HepG2 (cell line): ENCODE results near the gene AFDN. TPM values are rescaled to one million over a fixed set of nuclear protein-coding genes. Genes with fewer than 3 reads are reported as not detected.

Experiments used
- CENPT ChIP-seq: sonication (generic); formaldehyde crosslinking; IDR thresholded peaks from 2 replicates; pipeline ENCODE4 v1.8.0; 2022; ENCODE audit warnings: low read depth, mild to moderate bottlenecking, moderate library complexity, missing genetic modification reagents
- GTF3A ChIP-seq: sonication (generic); formaldehyde crosslinking; conservative IDR thresholded peaks from 2 replicates; pipeline ENCODE4 v1.4.0; 2020; ENCODE audit warnings: mild to moderate bottlenecking, missing genetic modification reagents
- HMGA1 ChIP-seq: sonication (generic); formaldehyde crosslinking; conservative IDR thresholded peaks from 2 replicates; pipeline ENCODE4 v1.4.0; 2020; ENCODE audit warnings: missing genetic modification reagents
- NKX3-1 ChIP-seq: sonication (generic); formaldehyde crosslinking; IDR thresholded peaks from 2 replicates; pipeline ENCODE4 v1.5.0; 2020; ENCODE audit warnings: missing genetic modification reagents
- ONECUT2 ChIP-seq: sonication (generic); formaldehyde crosslinking; IDR thresholded peaks from 2 replicates; pipeline ENCODE4 v1.4.0; 2020; ENCODE audit warnings: missing genetic modification reagents
- POLR2AphosphoS2 ChIP-seq: IDR thresholded peaks from 2 replicates; pipeline ENCODE4 v1.6.1; 2011; ENCODE audit warnings: low read depth, low read length, improper control_type of control experiment
- RFX3 ChIP-seq: IDR thresholded peaks from 2 replicates; pipeline ENCODE4 v1.6.1; 2016; ENCODE audit warnings: missing biosample characterization, missing genetic modification reagents
- RNF2 ChIP-seq: fragments of 450-650 bp; conservative IDR thresholded peaks from 2 replicates; pipeline ENCODE4 v1.6.1; 2016; ENCODE audit warnings: low read depth
- STAT5B ChIP-seq: sonication (generic); formaldehyde crosslinking; IDR thresholded peaks from 2 replicates; pipeline ENCODE4 v1.4.0; 2020; ENCODE audit warnings: missing genetic modification reagents
- ZFX ChIP-seq: sonication (generic); formaldehyde crosslinking; IDR thresholded peaks from 2 replicates; pipeline ENCODE4 v1.4.0; 2020; ENCODE audit warnings: mild to moderate bottlenecking, low read depth, missing genetic modification reagents, moderate library complexity
- ZMYM4 ChIP-seq: sonication (generic); formaldehyde crosslinking; IDR thresholded peaks from 2 replicates; pipeline ENCODE4 v1.8.1; 2023; ENCODE audit warnings: mild to moderate bottlenecking, missing genetic modification reagents
- ZNF180 ChIP-seq: sonication (generic); formaldehyde crosslinking; IDR thresholded peaks from 2 replicates; pipeline ENCODE4 v1.4.0; 2020; ENCODE audit warnings: low read depth, missing genetic modification reagents, borderline replicate concordance
- ZNF234 ChIP-seq: sonication (generic); formaldehyde crosslinking; conservative IDR thresholded peaks from 2 replicates; pipeline ENCODE4 v1.5.1; 2020; ENCODE audit warnings: mild to moderate bottlenecking, missing genetic modification reagents
- ZNF510 ChIP-seq: sonication (generic); formaldehyde crosslinking; IDR thresholded peaks from 2 replicates; pipeline ENCODE4 v1.4.0; 2020; ENCODE audit warnings: low read depth, mild to moderate bottlenecking, missing genetic modification reagents
- ZNF549 ChIP-seq: sonication (generic); formaldehyde crosslinking; IDR thresholded peaks from 2 replicates; pipeline ENCODE4 v1.5.0; 2020; ENCODE audit warnings: missing genetic modification reagents
- ZNF558 ChIP-seq: sonication (generic); formaldehyde crosslinking; IDR thresholded peaks from 2 replicates; pipeline ENCODE4 v1.9.0; 2022; ENCODE audit warnings: mild to moderate bottlenecking, missing genetic modification reagents, borderline replicate concordance
- ZZZ3 ChIP-seq: sonication (generic); formaldehyde crosslinking; IDR thresholded peaks from 2 replicates; pipeline ENCODE4 v1.4.0; 2020; ENCODE audit warnings: missing genetic modification reagents, mild to moderate bottlenecking, borderline replicate concordance
- polyA plus RNA-seq, 8 experiments: library from polyadenylated mRNA; depleted of rRNA in 3 of 8; stranded (reverse) in 7 of 8; unstranded in 1 of 8; fragments of >200 nt; fragmentation: Illumina TruSeq in 4 of 8; extraction: Trizol in 4 of 8; gene quantifications; 2 replicates each; pipeline versions ENCODE4 v1.2.1 to v1.2.3, GENCODE V29; 2011 to 2016; ENCODE audit warnings: low read depth in 4 of 8, missing spikeins in 1 of 8, mixed read lengths in 1 of 8; ENCODE audit not compliant: insufficient read depth in 1 of 8
- total RNA-seq, 5 experiments: library from RNA; depleted of rRNA; stranded (reverse); fragments of >200 nt; fragmentation: Illumina TruSeq; extraction: Trizol; gene quantifications; 2 replicates each; pipeline ENCODE4 v1.2.3, GENCODE V29; 2016; ENCODE audit warnings: low read depth in 1 of 5
- TF ChIP-seq, protein P1 (sequence below): sonication (generic); formaldehyde crosslinking; IDR thresholded peaks from 2 replicates; pipeline ENCODE4 v1.5.1; 2020; ENCODE audit warnings: missing genetic modification reagents, mild to moderate bottlenecking, borderline replicate concordance
- TF ChIP-seq, protein P2 (sequence below): sonication (generic); formaldehyde crosslinking; IDR thresholded peaks from 2 replicates; pipeline ENCODE4 v1.4.0; 2020; ENCODE audit warnings: missing genetic modification reagents, mild to moderate bottlenecking, borderline replicate concordance
- TF ChIP-seq, protein P3 (sequence below): sonication (generic); formaldehyde crosslinking; IDR thresholded peaks from 2 replicates; pipeline ENCODE4 v1.4.0; 2020; ENCODE audit warnings: missing genetic modification reagents
- TF ChIP-seq, protein P4 (sequence below): sonication (generic); formaldehyde crosslinking; IDR thresholded peaks from 2 replicates; pipeline ENCODE4 v1.4.0; 2020; ENCODE audit warnings: mild to moderate bottlenecking, missing genetic modification reagents
- TF ChIP-seq, protein P5 (sequence below): sonication (generic); formaldehyde crosslinking; conservative IDR thresholded peaks from 2 replicates; pipeline ENCODE4 v1.4.0; 2020; ENCODE audit warnings: missing genetic modification reagents

Gene AFDN
- total and polyA plus RNA-seq, 2 of the 13 experiments (the other 11 are each of a cell fraction or from before 2014, with no cell fraction given): 136 to 151 TPM

DNA sequence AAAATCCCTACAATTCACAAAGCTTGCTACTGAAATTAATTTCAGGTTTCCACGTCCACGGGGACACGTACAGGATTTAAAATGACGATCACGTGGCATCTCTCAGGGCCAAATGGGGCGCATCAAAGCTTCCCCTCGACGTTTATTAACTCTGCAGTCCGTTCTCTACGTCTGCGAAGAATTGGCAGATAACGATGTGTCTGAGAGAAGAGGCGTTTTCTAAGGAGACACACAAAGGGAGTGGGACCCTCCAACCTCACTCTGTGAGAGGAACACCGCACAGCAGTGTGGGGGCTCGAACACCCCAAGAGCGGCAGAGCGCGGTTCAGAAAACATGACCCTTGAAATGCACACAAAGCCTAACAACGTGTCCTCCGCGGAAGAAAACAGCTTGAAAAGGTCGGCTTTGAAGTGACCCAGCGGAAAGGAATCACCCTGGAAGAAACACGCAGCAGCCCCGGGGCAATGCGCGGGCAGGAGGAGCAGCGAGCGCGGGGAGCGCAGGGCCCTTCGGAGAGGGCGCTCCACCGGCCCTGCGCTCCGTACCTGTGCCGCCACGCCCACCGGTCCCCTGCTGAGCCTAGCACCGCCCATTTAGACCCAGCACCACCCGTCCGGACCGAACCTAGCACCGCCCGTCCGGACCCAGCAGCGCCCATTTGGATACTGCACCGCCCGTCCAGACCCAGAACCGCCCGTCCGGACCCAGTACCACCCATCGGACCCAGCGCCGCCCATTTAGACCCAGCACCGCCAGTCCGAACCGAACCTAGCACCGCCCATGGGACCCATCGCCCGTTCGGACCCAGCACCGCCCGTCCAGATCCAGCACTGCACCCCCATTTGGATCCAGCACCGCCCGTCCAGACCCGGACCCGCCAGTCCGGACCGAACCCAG, 1.1 kb upstream of the AFDN start (continued):
- TF ChIP-seq ZNF549 (CRISPR knock-in tag): no peak
- TF ChIP-seq, protein P1, sequence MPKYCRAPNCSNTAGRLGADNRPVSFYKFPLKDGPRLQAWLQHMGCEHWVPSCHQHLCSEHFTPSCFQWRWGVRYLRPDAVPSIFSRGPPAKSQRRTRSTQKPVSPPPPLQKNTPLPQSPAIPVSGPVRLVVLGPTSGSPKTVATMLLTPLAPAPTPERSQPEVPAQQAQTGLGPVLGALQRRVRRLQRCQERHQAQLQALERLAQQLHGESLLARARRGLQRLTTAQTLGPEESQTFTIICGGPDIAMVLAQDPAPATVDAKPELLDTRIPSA (CRISPR knock-in tag): no peak
- no peak for TF ChIP-seq ZNF558 (CRISPR knock-in tag)
- no peak for TF ChIP-seq ZNF234 (CRISPR knock-in tag)
- TF ChIP-seq ZFX: peak; percentile 42; the same call in 1 of the 2 replicates
- TF ChIP-seq ONECUT2 (CRISPR knock-in tag): no peak
- no peak for TF ChIP-seq CENPT (CRISPR knock-in tag)
- TF ChIP-seq ZMYM4 (CRISPR knock-in tag): peak; percentile 53
- TF ChIP-seq GTF3A (CRISPR knock-in tag): no peak
- TF ChIP-seq STAT5B (CRISPR knock-in tag): no peak
- TF ChIP-seq, protein P2, sequence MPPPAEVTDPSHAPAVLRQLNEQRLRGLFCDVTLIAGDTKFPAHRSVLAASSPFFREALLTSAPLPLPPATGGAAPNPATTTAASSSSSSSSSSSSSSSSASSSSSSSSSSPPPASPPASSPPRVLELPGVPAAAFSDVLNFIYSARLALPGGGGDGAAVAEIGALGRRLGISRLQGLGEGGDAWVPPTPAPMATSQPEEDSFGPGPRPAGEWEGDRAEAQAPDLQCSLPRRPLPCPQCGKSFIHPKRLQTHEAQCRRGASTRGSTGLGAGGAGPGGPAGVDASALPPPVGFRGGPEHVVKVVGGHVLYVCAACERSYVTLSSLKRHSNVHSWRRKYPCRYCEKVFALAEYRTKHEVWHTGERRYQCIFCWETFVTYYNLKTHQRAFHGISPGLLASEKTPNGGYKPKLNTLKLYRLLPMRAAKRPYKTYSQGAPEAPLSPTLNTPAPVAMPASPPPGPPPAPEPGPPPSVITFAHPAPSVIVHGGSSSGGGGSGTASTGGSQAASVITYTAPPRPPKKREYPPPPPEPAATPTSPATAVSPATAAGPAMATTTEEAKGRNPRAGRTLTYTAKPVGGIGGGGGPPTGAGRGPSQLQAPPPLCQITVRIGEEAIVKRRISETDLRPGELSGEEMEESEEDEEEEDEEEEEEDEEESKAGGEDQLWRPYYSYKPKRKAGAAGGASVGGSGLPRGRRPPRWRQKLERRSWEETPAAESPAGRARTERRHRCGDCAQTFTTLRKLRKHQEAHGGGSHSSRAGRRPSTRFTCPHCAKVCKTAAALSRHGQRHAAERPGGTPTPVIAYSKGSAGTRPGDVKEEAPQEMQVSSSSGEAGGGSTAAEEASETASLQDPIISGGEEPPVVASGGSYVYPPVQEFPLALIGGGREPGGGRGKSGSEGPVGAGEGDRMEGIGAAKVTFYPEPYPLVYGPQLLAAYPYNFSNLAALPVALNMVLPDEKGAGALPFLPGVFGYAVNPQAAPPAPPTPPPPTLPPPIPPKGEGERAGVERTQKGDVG (CRISPR knock-in tag): no peak; the same call in 1 of the 2 replicates
- no peak for TF ChIP-seq ZZZ3 (CRISPR knock-in tag)
- TF ChIP-seq, protein P3, sequence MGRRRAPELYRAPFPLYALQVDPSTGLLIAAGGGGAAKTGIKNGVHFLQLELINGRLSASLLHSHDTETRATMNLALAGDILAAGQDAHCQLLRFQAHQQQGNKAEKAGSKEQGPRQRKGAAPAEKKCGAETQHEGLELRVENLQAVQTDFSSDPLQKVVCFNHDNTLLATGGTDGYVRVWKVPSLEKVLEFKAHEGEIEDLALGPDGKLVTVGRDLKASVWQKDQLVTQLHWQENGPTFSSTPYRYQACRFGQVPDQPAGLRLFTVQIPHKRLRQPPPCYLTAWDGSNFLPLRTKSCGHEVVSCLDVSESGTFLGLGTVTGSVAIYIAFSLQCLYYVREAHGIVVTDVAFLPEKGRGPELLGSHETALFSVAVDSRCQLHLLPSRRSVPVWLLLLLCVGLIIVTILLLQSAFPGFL: no peak
- TF ChIP-seq HMGA1 (CRISPR knock-in tag): no peak
- TF ChIP-seq RFX3 (CRISPR knock-in tag): no peak
- no peak for TF ChIP-seq POLR2AphosphoS2
- no peak; the same call in 1 of the 2 replicates for TF ChIP-seq RNF2
- TF ChIP-seq NKX3-1 (CRISPR knock-in tag): no peak
- TF ChIP-seq ZNF510 (CRISPR knock-in tag): no peak
- TF ChIP-seq, protein P4, sequence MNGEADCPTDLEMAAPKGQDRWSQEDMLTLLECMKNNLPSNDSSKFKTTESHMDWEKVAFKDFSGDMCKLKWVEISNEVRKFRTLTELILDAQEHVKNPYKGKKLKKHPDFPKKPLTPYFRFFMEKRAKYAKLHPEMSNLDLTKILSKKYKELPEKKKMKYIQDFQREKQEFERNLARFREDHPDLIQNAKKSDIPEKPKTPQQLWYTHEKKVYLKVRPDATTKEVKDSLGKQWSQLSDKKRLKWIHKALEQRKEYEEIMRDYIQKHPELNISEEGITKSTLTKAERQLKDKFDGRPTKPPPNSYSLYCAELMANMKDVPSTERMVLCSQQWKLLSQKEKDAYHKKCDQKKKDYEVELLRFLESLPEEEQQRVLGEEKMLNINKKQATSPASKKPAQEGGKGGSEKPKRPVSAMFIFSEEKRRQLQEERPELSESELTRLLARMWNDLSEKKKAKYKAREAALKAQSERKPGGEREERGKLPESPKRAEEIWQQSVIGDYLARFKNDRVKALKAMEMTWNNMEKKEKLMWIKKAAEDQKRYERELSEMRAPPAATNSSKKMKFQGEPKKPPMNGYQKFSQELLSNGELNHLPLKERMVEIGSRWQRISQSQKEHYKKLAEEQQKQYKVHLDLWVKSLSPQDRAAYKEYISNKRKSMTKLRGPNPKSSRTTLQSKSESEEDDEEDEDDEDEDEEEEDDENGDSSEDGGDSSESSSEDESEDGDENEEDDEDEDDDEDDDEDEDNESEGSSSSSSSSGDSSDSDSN (CRISPR knock-in tag): peak; percentile 58
- TF ChIP-seq, protein P5, sequence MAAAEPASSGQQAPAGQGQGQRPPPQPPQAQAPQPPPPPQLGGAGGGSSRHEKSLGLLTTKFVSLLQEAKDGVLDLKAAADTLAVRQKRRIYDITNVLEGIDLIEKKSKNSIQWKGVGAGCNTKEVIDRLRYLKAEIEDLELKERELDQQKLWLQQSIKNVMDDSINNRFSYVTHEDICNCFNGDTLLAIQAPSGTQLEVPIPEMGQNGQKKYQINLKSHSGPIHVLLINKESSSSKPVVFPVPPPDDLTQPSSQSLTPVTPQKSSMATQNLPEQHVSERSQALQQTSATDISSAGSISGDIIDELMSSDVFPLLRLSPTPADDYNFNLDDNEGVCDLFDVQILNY: no peak
- no peak for TF ChIP-seq ZNF180 (CRISPR knock-in tag)
